ENCODE data around the gene ADD3. TPM values are rescaled to one million over a fixed set of nuclear protein-coding genes. Genes with fewer than 3 reads are reported as not detected.

ADD3 gene
- total RNA-seq, 4 donors from 2014 or later: 257 to 644 (median 358) TPM

DNA sequence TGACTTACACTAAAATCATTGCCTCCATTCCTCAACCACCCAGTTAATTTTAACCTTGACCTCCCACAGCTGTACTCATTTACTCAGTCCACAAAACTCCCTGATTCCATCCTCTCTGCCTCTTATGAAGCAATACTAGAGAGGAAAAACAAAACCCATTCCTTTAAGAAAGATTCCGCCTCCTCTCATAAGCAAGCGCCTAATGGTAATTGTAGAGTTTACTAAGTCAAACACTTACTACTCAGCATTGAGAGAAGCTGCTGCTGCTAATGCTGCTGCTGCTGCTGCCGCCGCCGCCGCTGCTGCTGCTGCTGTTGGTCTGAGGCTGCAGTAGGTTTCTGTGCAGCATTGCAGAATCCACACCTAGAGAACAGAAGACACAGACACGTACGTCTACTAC is 2.1 kb upstream of the ADD3 start:
- intact Hi-C loops (cut with DNase I): loop anchor here (5.0 to 10.0 kb wide), 2 partner anchors 69 to 207 kb away; no protein-coding TSS in a partner anchor
- WGBS, 2 donors: 32 to 47% methylated on average over 8 of the region's 8 CpGs
- TF ChIP-seq, protein P1, sequence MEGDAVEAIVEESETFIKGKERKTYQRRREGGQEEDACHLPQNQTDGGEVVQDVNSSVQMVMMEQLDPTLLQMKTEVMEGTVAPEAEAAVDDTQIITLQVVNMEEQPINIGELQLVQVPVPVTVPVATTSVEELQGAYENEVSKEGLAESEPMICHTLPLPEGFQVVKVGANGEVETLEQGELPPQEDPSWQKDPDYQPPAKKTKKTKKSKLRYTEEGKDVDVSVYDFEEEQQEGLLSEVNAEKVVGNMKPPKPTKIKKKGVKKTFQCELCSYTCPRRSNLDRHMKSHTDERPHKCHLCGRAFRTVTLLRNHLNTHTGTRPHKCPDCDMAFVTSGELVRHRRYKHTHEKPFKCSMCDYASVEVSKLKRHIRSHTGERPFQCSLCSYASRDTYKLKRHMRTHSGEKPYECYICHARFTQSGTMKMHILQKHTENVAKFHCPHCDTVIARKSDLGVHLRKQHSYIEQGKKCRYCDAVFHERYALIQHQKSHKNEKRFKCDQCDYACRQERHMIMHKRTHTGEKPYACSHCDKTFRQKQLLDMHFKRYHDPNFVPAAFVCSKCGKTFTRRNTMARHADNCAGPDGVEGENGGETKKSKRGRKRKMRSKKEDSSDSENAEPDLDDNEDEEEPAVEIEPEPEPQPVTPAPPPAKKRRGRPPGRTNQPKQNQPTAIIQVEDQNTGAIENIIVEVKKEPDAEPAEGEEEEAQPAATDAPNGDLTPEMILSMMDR (IDR thresholded peaks at IDR 0.05): no peak
- TF ChIP-seq POLR2A (IDR thresholded peaks at IDR 0.05): peak in 1 of 2 donors; percentile 46
- DNase-seq: peak; percentile 26 to 28
- Histone ChIP-seq H3K27ac (peak overlapping the region; percentile 19 to 92 (median 88)), H3K9me3 (no peaks in the 10 kb centered on the region), H3K4me3 (replicated peaks in 1 of 3) (no peak overlapping the region), H3K4me1 (peaks cover 21 to 26% of the 10 kb centered on the region in 2 donors), H3K27me3 (no peaks in the 10 kb centered on the region), H3K36me3 (no peaks in the 10 kb centered on the region)

DNA sequence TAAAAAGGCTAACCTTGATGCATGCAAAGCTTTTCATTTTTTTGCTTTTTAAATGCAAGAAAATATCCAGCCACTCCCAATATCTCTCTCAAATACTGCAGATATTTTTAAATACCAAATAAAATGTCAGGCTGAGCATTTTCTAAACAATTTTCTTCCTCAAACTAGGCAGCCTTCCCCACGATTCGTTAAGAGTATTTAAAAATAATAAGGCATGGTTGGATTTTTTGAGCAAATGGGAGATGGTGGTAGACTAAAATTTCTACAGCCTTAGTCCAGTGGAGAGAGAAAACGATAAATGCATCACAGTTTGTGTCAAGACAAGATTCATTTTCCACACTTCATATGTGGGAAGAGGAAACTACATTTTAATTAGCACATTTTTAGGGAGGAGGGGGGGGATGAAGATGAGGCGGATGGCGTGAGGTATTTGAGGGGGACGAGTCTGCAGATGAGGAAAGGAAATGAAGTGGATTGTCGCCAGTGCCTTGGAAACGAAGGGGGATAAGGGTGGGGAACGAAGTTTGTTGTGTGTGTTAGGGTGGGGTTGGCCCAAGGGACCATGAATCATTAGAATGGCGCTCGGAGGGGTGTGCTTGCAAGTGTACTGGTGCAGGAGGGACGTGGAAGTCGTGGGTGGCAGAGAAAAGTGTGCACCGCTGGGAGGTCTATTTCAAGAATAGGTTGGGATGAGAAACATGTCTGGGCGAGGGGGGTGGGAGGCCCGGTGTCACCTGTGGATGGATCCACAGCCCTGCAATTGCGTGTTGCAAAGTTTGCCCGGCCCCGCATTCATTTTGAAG is 1.2 kb upstream of the ADD3 start:
- Histone ChIP-seq H3K36me3 (no peaks in the 10 kb centered on the region), H3K27ac (peak overlapping the region; percentile 88 to 94 (median 92)), H3K4me3 (replicated peaks in 1 of 3) (peak overlapping the region in 1 of 3 donors; percentile 92), H3K9me3 (no peaks in the 10 kb centered on the region), H3K4me1 (peaks cover 29 to 33% of the 10 kb centered on the region in 2 donors), H3K27me3 (no peaks in the 10 kb centered on the region)
- intact Hi-C loops (cut with DNase I): loop anchor here (5.0 to 10.0 kb wide), 2 partner anchors 68 to 206 kb away; no protein-coding TSS in a partner anchor
- WGBS, 2 donors: 56 to 67% methylated on average over 19 of the region's 19 CpGs
- peak in 1 of 2 donors; percentile 28 for DNase-seq
- TF ChIP-seq, protein P1 (IDR thresholded peaks at IDR 0.05): no peak
- no peak for TF ChIP-seq POLR2A (IDR thresholded peaks at IDR 0.05)

DNA sequence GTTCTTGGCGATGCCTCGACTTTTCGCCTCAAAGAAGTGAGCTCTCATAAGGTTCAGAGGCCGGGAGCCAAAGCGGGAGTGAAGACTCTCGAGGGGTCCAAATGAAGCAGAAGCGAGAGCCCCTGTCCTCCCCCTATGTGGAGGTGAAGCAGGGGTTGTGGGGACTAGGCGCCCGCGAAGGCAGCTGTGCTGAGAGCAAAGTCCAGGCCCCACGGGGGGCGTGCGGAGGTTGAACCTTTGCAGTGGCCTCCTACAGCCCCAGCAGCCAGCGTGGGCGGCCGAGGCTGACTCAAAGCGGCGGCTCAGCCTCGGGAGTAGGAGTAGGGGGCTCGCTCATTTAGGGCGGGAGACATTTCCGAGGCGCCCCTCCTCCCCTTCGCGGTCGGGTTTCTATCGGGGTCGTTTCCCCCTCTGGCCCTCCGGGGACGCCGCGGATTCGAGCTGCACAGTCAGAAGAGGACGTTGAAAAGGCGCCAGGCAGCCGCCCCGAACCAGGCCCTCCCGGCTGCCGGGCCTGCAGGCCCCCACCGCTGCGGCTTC is 553 bp upstream of the ADD3 start:
- H3K9me3 ChIP-seq: no peaks in the 10 kb centered on the region
- DNase-seq: no peak
- intact Hi-C loops (cut with DNase I): loop anchor here (5.0 to 10.0 kb wide), 2 partner anchors 68 to 205 kb away; no protein-coding TSS in a partner anchor
- H3K27me3 ChIP-seq: no peaks in the 10 kb centered on the region
- TF ChIP-seq, protein P1 (IDR thresholded peaks at IDR 0.05): no peak
- TF ChIP-seq POLR2A (IDR thresholded peaks at IDR 0.05): no peak
- H3K27ac ChIP-seq: peak overlapping the region; percentile 88 to 94 (median 92)
- 13 to 24% methylated on average over 14 to 22 of the region's 41 CpGs for WGBS, 2 donors
- H3K4me3 ChIP-seq (replicated peaks in 1 of 3): peak overlapping the region in 2 of 3 donors; percentile 69 to 92
- no peaks in the 10 kb centered on the region for H3K36me3 ChIP-seq
- peaks cover 34 to 39% of the 10 kb centered on the region in 2 donors for H3K4me1 ChIP-seq

DNA sequence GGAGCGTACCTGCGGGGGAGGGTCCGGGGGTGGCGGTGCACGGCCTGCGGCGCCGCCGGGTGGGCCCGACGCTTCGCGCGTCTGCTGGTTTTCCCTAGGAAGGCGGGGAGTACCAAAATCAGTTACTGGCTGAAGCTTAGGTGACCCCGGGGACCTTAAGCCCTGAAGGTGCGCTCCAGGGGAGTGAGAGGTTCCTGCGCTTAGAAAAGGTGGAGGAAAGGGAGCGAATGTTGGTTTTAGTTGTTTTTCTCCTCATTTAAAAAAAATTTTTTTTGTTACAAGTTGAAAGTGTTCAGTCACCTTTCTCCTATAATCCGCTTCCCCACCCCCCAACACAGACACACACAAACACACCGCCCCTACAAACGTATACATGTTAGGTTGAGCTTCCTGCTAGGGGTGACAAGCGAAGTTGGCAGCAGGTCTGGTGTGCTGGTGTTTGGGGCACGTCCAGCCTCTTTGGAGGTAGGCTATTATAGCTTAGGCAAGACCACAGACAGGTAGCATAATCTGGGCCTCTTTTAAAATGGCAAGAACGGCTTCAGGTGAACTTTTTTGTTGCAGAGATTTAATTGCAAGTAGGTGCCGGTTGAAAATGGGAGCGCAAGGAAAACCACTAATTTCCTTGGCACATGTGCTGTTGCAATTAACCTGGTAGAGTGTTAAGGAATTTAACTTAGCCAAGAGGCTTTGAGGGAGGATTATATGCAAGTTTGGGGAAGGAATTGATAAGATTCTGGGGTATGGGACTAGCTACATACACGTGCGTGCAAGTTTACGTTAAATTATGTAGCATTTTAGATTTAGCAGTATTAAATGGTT is 945 bp downstream of the ADD3 start:
- peak; percentile 66 to 68 for DNase-seq

More for the DNA sequence above, 945 bp downstream of the ADD3 start:
- Histone ChIP-seq H3K36me3 (no peaks in the 10 kb centered on the region), H3K4me3 (replicated peaks in 1 of 3) (peak overlapping the region; percentile 75 to 96 (median 92)), H3K27ac (peak overlapping the region; percentile 88 to 94 (median 92)), H3K4me1 (peaks cover 37 to 41% of the 10 kb centered on the region in 2 donors), H3K27me3 (no peaks in the 10 kb centered on the region), H3K9me3 (no peaks in the 10 kb centered on the region)
- intact Hi-C loops (cut with DNase I): loop anchor here (5.0 to 10.0 kb wide), 2 partner anchors 66 to 204 kb away; no protein-coding TSS in a partner anchor
- WGBS, 2 donors: 4% methylated on average over 16 to 24 of the region's 30 CpGs
- TF ChIP-seq, protein P1 (IDR thresholded peaks at IDR 0.05): peak in 1 of 6 experiments; percentile 3
- peak in 1 of 2 donors; percentile 20 for TF ChIP-seq POLR2A (IDR thresholded peaks at IDR 0.05)
